Adrenal gland (tissue), 12 donors: ENCODE results near the gene FOXP3. TPM values are rescaled to one million over a fixed set of nuclear protein-coding genes. Genes with fewer than 3 reads are reported as not detected.

ENCODE experiments used
- DNase-seq, 7 donors: peaks; one replicate each; pipeline ENCODE4 v3.0.0-alpha.2; 2019 to 2020
- H3K27ac ChIP-seq, 5 donors: fragments of 200-600 bp; sonication (generic) in 4 of 5; 1 replicate in 3 of 5; 2 replicates in 2 of 5; pipeline versions ENCODE4 v1.5.1 to v1.8.0; 2016 to 2020; ENCODE audit warnings: mild to moderate bottlenecking in 1 of 5
- H3K27me3 ChIP-seq: fragments of 200-600 bp; 2 replicates; pipeline ENCODE4 v1.8.0; 2021
- H3K36me3 ChIP-seq, 2 donors: fragments of 200-600 bp; replicated peaks in 1 of 2; 1 replicate in 1 of 2; 2 replicates in 1 of 2; pipeline versions ENCODE4 v1.5.1 to v1.8.0; 2018 to 2022
- H3K4me1 ChIP-seq, 2 donors: fragments of 200-600 bp; replicated peaks in 1 of 2; 1 replicate in 1 of 2; 2 replicates in 1 of 2; pipeline versions ENCODE4 v1.5.1 to v1.8.0; 2018 to 2021
- H3K4me3 ChIP-seq, 4 donors: fragments of 200-600 bp; sonication (generic) in 3 of 4; one replicate each; pipeline ENCODE4 v1.5.1; 2016 to 2018
- H3K9me3 ChIP-seq, 3 donors: fragments of 200-600 bp; sonication (generic) in 1 of 3; replicated peaks in 1 of 3; 1 replicate in 2 of 3; 2 replicates in 1 of 3; pipeline versions ENCODE4 v1.5.1 to v1.8.0; 2016 to 2021
- CTCF ChIP-seq, 6 experiments: fragments of 450-650 bp in 4 of 6; fragments of 200-600 bp in 2 of 6; sonication (generic) in 1 of 6; IDR thresholded peaks; 1 replicate in 5 of 6; 2 replicates in 1 of 6; pipeline versions ENCODE4 v1.5.1 to v1.8.0; 2016 to 2021; ENCODE audit warnings: antibody characterized with exemption in 6 of 6, mild to moderate bottlenecking in 2 of 6, moderate library complexity in 1 of 6
- POLR2A ChIP-seq, 2 donors: fragments of 450-650 bp; IDR thresholded peaks; one replicate each; pipeline ENCODE4 v1.6.1; 2017; ENCODE audit warnings: antibody characterized with exemption in 2 of 2, mild to moderate bottlenecking in 2 of 2, moderate library complexity in 1 of 2
- WGBS, 4 donors: extraction: QIAGEN DNeasy Blood & Tissue Kit in 2 of 4; methylation state at CpG; one replicate each; pipeline versions ENCODE4 v1.1.5 to v1.1.7; 2013 to 2017; 5-methylcytosine and 5-hydroxymethylcytosine counted together
- intact Hi-C, 2 donors: fragments of 100-400 bp; cut with DNase I; formaldehyde crosslinking; loops; one replicate each; pipeline versions ENCODE4 v1.14.1 to v1.15.0; 2022 to 2023
- polyA plus RNA-seq, 3 donors: library from polyadenylated mRNA; stranded (reverse); fragments of 200-250 nt in 2 of 3; fragments of 350-450 nt in 1 of 3; fragmentation: Illumina TruSeq in 1 of 3; extraction: RNeasy Lipid Tissue Mini Kit (QIAGEN cat#74804) in 1 of 3; gene quantifications; one replicate each; pipeline ENCODE4 v1.2.3, GENCODE V29; 2013 to 2014
- total RNA-seq, 9 donors: library from RNA; depleted of rRNA in 4 of 9; stranded (reverse); fragments of >200 nt in 4 of 9; fragments of 120-200 nt in 1 of 9; fragmentation: NEBNext Ultra II Directional in 1 of 9; extraction: Animal tissue kit (Norgen Biotek cat#: 25700) in 1 of 9; gene quantifications; one replicate each; pipeline versions ENCODE4 v1.1.0 to v1.2.4, GENCODE V29; 2013 to 2023
- donor health status: healthy with polysubstance abuse.
- donor health status: Bipolar disorder and iron deficiency.
- donor health status: DM: yes; HTN: yes; CAD: no.
- donor health status: DM: no; HTN: no; CAD: no.
- donor health status: DM: no; HTN: no; CAD: no.
- donor health status: DM: yes; HTN: yes; CAD: no.

The FOXP3 gene
- total and polyA plus RNA-seq, 12 donors = 0.14 to 0.53 (median 0.26) TPM; not detected in 4

- no peak for DNase-seq
- no peak overlapping the region for H3K27ac ChIP-seq
- H3K27me3 ChIP-seq = no peaks in the 10 kb centered on the region
- no peaks in the 10 kb centered on the region for H3K9me3 ChIP-seq
- 82 to 85% (median 84%) methylated on average over 7 to 10 of the region's 10 CpGs for WGBS, 4 donors
- intact Hi-C loops = no loop called here
- H3K4me3 ChIP-seq = no peak overlapping the region
- H3K36me3 ChIP-seq = no peaks in the 10 kb centered on the region
- no peaks in the 10 kb centered on the region for H3K4me1 ChIP-seq
- TF ChIP-seq POLR2A (IDR thresholded peaks at IDR 0.05) (no peak), CTCF (IDR thresholded peaks at IDR 0.05) (no peak)
Observed at GRCh38 chrX:49263631-49264030, 879 bp downstream of the FOXP3 start.

GRCh38 chrX:49262603-49263002 lies 1.9 kb downstream of the FOXP3 start:
- Histone ChIP-seq H3K27ac (no peak overlapping the region), H3K4me3 (no peak overlapping the region), H3K36me3 (no peaks in the 10 kb centered on the region), H3K9me3 (no peaks in the 10 kb centered on the region), H3K4me1 (no peaks in the 10 kb centered on the region), H3K27me3 (no peaks in the 10 kb centered on the region)
- intact Hi-C loops = no loop called here
- 44 to 90% (median 67%) methylated on average over 1 of the region's 1 CpG for WGBS, 4 donors
- no peak for DNase-seq
- no peak for TF ChIP-seq POLR2A (IDR thresholded peaks at IDR 0.05)
- no peak for TF ChIP-seq CTCF (IDR thresholded peaks at IDR 0.05)

- no peaks in the 10 kb centered on the region for H3K9me3 ChIP-seq
- WGBS, 4 donors = 88 to 94% (median 89%) methylated on average over 11 to 17 of the region's 17 CpGs; no CpG with 5 or more reads in 1 of the 4 donors
- intact Hi-C loops = no loop called here
- TF ChIP-seq POLR2A (IDR thresholded peaks at IDR 0.05) (no peak), CTCF (IDR thresholded peaks at IDR 0.05) (no peak)
- peaks cover 4% of the 10 kb centered on the region for H3K27me3 ChIP-seq
- no peak overlapping the region for H3K27ac ChIP-seq
- H3K36me3 ChIP-seq = no peaks in the 10 kb centered on the region
- H3K4me1 ChIP-seq = no peaks in the 10 kb centered on the region
- no peak overlapping the region for H3K4me3 ChIP-seq
- DNase-seq = no peak
Observed at GRCh38 chrX:49260221-49260985, 4.1 kb downstream of the FOXP3 start.

GRCh38 chrX:49258749-49259124 lies 5.8 kb downstream of the FOXP3 start:
- H3K4me3 ChIP-seq = no peak overlapping the region
- no peaks in the 10 kb centered on the region for H3K9me3 ChIP-seq
- 88 to 91% (median 88%) methylated on average over 1 to 5 of the region's 5 CpGs for WGBS, 4 donors
- no peak for DNase-seq
- no peak overlapping the region for H3K27ac ChIP-seq
- H3K36me3 ChIP-seq = no peaks in the 10 kb centered on the region
- peaks cover 4% of the 10 kb centered on the region for H3K27me3 ChIP-seq
- intact Hi-C loops = no loop called here
- TF ChIP-seq POLR2A (IDR thresholded peaks at IDR 0.05) (no peak), CTCF (IDR thresholded peaks at IDR 0.05) (no peak)
- H3K4me1 ChIP-seq = no peaks in the 10 kb centered on the region
